GM19397 (cell line): ENCODE measurements around the gene ZNF236.
A peak's percentile ranks its signal among the peaks of the same experiment; 100 is the strongest.
"Not testable (repeated sequence)": the region's sequence is repeated elsewhere in the genome, so short reads cannot be mapped to it uniquely, and the experiment has no call there.

Experiments
- ATAC-seq: cut with Tn5 transposase; IDR thresholded peaks from one replicate; pipeline ENCODE4 v1.9.1; 2021; ENCODE audit warnings: mild to moderate bottlenecking, moderate library complexity; ENCODE audit not compliant: unreplicated experiment

The ZNF236 gene

DNA sequence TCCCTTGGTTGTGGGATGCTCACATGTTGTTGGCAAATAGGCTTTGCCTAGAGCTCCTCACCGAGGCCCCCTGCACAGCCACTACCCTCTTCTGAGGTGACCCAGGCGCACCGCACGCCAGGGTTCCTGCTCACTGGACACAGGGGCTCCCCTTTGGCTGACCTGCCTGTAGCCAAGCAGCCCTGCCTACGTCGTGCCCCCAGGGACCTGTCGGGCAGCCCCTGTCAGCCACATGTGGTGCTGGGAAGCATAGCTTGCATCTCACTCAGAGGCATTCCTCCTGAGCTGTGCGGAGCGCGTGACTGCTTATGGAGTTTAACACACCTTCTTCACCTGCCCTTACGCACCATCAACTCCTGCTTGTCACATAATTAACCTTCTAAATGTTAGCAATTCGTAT lies 116.3 kb downstream of the ZNF236 start:
- ATAC-seq, result no peak

DNA sequence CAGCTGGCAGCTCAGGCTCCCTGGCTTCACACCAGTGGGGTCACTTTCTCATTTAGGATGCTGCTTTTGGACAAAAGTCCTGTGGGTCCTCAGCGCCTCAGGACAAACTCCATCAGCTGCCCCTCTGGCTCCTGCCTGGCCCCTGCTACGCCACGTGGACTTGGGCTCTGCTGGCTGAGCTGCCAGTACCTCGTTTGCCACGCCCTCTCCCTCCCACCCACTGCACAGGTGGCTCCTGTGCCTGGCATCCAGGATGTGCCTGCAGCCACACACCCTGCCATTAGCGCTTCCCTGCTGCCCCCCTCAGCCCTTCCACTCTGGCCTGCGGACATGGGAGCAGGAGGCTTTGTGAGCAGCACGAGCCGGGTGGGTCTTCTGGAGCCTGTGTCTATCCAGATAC lies 118.9 kb downstream of the ZNF236 start:
- no peak for ATAC-seq

DNA sequence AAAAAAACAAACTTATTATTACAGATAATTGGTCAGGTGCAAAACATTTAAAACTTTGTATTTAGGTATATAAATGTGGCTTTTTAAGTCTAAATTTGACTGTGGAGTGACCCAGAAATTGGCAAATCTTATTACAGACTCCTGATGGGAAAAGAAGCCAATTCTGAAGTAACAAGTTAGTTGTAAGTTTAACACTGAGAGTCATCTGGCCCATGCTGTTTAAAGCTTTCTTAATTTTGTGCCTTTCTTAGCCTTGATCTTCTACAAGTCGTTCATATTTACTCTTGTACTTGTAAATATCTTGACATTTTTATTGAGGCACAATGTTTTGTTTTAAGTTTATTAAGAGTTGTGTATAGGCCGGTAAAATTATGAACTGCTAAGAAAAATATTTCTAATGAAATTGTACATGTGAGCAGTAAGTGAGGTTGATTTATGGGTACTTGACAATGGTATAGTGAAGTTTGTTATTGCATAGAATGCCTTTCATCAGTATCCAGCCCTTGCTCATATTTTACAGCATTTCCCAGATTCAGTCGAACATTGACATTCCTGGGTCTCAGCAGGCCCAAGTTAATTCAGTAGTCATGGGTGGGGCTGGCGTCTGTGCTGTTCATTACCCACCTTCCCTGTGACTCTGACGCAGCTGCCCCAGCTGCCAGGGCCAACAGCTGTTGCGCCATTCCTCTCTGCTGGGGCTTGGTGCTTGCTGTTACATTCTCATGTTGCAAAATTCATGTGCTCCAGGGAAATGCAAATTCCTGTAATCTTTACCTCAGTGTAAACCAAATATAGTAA lies 121.4 kb downstream of the ZNF236 start:
- ATAC-seq, result no peak

DNA sequence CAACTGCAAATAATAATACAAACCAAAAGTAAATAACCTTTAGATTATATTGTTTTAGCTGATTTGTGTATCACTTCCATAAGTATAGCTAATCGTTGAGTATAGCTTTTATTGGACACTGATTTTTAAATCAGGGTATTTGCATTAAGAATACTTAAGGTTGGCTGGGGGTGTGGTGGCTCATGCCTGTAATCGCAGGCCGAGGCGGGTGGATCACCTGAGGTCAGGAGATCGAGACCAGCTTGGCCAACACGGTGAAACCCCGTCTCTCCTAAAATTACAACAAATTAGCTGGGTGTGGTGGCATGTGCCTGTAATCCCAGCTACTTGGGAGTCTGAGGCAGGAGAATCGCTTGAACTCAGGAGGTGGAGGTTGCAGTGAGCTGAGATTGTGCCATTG lies 122.0 kb downstream of the ZNF236 start:
- not testable (repeated sequence) for ATAC-seq

DNA sequence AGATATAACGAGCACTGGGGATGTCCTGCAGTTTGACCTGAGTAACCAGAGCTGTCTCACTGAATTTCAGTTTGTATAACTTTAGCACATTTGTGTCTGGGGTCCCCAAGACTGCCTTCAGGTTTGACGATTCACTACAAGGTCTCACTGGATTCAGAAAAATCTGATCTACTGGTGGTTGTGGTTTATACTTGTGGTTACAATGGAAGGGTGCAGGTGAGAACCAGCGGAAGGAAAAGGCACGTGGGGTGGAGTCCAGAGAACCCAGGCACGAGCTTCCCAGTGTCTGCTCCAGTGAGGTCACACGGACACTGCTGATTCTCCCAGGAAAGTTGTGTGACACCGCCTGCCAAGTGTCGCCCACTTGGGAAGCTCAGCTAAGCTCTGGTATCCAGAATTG lies 126.0 kb downstream of the ZNF236 start:
- ATAC-seq, result no peak

DNA sequence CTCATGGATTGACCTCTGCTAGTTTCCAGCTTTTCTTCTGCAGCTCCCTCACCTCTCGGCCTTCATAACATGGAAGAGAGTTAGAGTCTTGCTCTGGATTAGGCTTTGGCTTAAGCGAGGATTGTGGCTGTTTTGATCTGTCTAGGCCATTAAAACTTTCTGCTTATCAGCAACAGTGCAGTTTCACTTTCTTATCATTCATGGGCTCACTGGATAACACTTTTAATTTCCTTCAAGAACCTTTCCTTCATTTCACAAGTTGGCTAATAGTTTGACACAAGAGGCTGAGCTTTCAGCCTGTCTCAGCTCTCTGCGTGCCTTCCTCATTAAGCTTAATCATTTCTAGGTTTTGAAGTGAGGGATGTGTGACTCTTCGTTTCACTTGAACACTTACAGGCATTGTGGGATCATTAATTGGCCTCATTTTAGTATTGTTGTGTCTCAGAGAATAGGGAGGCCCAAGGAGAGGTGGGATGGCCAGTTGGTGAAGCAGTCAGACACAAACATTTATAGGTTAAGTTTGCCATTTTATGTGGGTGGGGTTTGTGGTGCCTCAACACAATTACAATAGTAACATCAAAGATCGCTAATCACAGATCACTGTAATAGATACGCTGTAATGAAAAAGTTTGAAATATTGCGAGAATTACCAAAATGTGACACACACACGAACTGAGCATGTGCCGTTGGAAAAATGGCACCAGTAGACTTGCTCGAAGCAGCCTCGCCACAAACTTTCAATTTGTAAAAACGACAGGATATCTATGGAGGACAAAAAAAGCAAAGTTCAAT lies 129.3 kb downstream of the ZNF236 start:
- ATAC-seq, result no peak

DNA sequence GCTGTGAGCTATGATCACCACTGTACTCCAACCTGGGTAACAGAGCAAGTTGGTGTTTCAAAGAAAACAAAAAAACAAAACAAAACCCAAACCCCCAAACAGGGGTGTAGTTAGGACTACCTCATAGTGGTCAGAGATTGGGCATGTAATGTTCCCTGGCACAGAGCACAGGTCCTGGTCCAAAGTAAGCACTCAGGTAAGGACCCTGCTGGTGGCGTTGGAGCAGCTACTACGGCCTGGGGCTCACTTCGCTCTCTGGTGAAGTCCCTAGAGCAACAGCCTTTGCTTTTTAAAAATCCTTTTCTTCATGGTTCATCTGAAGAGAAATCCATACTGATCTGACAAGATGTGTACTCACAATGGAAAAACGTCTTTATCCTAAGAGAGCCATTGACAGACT lies 130.4 kb downstream of the ZNF236 start:
- ATAC-seq, result no peak

DNA sequence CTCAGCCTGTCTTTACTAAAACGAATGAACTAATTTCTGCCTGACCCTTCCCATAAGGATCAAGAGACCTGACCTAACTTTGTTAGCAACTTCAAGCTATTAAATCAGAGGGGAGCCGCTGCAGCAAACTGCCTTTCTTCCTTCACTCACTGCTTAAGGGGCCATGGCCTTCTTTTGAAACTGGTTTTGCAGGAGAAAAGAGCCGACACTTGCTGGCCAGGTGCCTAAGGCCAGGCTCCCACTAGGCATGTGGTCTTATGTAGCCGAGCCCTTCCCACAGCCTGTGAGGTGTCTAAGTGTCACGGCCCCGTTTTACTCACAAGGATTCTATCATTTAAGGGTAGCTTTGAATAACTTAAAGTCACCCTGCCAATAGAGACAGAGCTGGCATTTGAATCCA lies 130.8 kb downstream of the ZNF236 start:
- no peak for ATAC-seq

DNA sequence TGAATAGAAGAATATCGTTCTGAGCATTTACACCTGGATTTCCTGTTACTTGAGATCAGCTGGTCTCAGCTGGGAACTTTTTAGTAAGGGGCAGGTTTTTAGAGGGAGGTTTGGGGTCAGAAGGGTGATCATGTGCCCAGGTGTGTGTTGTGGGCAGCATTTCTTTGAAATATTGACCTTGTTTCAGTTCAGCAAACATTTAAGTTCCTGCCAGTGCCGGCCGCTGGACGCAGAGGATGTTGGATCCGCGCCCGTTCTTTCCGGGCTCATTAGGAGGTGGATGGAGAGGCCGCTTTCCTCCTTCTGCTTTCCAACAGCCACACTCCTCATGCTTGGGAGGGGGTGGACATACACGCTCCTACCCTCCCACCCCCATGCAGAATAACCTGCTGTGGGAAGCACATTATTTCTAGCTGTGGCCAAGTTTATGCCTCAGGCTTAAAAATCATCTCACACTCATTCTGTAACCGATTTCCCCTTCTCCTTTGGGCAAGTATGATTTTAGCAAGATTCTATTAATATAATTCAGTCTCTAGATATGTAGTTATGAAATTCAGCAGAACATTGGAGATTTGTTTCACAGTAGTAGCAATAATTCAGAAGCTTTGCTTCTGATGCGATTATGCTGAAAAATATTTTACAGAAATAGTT lies 131.4 kb downstream of the ZNF236 start:
- no peak for ATAC-seq

DNA sequence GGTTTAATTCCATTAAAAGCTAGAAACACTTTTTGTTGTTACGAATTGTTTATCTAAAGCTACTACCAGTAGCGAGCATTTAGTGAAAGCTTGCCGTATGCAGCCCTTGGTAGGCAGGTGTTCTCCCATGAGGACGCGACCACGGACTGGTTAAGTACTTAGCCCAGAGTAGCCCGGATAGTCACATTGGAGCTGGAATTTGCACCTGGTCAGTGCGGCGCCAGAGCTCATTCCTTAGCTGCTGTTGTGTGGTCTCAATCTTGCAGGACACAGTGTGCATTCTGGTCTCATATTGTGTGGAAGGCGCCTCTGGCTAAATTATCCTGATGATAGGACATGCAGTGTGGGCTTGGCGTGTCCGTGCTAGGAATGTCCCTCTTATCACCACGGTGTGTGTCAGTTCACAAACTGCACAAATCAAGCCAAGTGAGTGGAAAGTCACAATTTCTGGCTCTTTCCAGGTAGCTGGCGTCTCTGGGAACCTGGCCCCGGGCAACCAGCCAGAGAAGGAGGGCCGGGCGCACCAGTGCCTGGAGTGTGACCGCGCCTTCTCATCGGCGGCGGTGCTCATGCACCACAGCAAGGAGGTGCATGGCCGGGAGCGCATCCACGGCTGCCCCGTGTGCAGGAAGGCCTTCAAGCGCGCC lies 133.3 kb downstream of the ZNF236 start:
- ATAC-seq, result no peak

DNA sequence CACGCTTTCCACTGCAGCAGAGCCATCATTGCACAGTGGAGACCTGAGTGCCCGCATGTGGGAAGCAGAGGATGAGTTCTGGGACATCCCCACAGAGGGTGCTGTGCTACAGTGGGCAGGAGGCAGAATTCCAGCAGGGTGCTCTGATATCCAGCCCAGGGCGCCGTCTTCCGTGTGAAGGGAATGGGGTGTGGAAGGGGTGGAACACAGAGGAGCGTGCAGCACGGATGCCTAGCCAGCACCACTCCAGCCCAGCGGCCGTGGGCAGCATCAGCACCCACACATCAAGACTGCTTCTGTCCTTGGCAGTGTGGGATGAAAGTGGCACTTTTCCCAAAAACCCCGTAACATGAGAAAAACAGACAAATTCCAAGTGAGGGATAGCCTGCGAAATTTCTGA lies 134.3 kb downstream of the ZNF236 start:
- ATAC-seq, result no peak

DNA sequence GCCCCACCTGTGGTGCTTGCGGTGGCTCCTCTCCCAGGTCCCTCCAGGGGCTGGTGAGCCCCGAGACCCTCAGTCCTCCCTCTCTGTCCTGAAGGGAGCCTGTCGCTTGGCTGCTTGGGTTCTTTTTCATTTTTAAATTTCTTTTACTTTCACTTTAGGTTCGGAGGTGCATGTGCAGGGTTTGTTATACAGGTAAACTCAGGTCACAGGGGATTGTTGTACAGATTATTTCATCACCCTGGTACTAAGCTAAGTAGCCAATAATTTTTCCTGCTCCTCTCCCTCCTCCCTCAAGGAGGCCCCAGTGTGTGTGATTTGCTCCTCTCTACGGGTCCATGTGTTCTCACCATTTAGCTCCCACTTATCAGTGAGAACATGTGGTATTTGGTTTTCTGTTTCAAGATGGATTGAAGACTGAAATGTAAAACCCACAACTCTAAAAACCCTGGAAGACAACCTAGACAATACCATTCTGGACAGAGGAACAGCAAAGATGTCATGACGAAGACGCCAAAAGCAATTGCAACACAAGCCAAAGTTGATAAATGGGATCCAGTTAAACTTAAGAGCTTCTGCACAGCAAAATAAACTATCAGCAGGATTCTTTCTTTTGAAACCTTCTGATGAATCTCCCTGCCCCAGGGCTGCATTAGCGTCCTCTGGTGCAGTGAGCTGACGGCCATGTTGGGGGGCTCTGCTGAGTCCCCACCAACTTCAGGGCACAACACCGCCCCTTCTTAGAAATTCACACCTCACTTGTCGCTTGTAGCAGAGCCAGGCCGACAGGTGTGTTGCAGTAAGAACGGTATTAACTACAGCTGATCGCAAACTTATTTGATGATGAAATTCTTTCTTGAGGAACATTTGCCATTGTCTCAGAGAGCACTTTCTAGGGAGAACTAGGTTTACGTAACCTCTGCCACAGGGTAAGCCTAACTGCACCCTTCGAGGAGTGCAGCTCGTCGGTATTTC lies 135.3 kb downstream of the ZNF236 start:
- no peak for ATAC-seq

DNA sequence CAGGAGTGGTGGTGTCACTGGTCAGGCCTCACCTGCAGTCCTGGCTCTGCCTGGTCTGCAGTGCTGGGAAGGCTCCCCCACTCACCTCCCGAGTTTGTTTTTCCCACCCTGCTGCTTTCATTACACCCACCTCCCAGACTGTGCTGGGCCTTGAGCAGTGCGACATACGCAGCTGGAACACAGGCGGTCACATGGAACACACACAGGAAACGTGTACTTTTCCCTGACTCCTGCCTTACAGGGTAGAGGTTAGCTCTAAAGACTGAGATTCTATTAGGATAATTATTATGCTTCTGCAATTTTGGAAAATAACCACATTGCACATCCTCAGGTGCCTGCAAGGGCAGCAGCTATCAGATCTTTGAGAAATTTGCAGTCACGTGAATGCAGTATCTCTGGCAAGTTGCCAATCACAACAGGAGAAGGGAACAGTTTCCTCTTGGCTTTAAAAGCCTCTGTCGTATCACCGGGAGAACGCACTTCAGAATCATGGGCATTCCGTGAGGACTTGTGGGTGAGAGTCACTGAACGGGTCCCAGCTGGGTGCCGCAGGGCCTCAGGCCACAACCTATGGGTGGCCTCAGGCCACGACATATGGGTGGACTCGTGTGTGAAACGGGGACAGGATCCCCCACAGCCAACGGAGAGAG lies 136.5 kb downstream of the ZNF236 start:
- ATAC-seq, result no peak

DNA sequence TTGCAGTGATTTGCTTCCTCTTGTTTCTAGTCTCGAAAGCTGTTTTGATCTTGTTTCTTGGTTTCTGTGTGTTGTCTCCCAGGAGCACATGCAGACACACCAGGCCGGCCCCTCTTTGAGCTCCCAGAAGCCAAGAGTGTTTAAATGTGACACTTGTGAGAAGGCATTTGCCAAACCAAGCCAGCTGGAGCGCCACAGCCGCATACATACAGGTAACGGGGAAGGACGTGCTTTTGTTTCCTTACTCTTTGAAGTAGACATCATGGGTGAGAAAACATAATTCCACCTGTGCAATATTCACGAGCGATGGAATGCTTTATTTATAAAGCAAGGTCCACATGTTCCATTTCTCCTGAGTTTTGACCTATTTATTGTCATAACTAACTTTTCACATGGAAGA lies 137.2 kb downstream of the ZNF236 start:
- no peak for ATAC-seq

DNA sequence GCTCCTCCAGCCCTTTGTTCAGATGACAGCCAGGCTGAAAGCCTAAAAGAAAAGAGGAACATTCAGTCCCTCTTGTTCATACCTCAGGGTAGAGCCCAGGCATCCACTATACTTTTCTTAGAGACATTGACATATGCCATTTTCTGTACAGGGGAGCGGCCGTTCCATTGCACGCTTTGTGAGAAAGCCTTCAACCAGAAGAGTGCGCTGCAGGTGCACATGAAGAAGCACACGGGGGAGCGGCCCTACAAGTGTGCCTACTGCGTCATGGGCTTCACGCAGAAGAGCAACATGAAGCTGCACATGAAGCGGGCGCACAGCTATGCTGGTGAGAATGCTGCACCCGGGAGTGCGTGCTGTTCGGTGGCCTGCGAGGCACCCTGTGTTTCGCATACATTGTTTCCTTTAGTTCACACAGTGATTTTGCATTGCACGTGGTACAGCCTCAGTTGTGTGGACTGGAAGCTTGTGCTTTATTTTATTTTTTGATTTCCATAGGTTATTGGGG lies 138.2 kb downstream of the ZNF236 start:
- ATAC-seq, result no peak

DNA sequence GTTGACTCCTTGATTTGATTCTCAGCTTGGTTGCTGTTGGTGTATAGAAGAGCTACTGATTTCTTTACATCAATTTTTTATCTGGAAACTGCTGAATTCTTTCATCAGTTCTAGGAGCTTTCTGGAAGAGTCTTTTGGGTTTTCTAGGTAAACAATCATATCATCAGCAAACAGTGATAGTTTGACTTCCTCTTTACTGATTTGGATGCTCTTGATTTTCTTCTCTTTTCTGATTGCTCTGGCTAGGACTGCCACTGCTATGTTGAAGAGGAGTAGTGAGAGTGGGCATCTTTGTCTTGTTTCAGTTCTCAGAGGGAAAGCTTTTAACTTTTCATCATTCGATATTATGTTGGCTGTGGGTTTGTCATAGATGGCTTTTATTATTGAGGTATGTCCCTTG lies 140.5 kb downstream of the ZNF236 start:
- ATAC-seq, result no peak

DNA sequence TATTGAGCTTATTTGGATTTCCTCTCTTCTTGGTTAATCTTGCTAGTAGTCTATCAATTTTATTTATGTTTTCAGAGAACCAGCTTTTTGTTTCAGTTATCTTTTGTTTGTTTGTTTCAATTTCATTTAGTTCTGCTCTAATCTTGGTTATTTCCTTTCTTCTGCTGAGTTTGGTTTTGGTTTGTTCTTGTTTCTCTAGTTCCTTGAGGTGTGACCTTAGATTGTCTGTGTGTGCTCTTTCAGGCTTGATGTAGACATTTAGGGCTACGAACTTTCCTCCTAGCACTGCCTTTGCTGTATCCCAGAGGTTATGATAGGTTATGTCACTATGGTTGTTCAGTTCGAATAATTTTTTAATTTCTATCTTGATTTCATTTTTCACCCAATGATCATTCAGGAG lies 141.6 kb downstream of the ZNF236 start:
- ATAC-seq, result peak; percentile 38

DNA sequence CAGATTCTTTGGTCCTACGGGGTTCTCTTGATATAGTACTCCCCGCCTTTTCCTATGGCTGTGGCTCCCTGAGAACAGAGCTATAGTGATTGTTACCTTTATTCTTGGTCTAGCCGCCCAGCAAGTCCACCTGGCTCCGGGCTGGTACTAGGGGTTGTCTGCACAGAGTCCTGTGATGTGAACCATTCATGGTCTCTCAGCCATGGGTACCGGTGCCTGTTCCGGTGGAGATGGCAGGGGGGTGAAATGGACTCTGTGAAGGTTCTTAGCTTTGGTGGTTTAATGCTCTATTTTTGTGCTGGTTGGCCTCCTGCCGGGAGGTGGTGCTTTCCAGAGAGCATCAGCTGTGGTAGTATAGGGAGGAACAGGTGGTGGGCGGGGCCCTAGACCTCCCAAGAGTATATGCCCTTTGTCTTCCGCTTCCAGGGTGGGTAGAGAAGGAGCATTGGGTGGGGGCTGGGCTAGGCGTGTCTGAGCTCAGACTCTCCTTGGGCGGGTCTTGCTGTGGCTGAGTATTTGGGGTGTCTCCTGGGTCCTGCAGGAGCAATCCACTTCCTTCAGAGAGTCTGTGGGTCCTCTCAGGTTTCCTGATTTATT lies 143.3 kb downstream of the ZNF236 start:
- ATAC-seq, result peak; percentile 72

DNA sequence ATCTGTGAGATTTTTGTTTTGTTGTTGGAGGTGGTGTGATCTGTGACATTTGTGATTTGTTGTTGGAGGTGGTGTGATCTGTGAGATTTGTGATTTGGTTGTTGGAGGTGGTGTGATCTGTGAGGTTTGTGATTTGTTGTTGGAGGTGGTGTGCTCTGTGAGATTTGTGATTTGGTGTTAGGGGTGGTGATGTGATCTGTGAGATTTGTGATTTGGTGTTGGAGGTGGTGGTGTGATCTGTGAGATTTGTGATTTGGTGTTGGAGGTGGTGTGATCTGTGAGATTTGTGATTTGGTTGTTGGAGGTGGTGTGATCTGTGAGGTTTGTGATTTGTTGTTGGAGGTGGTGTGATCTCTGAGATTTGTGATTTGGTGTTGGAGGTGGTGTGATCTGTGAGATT lies 144.9 kb downstream of the ZNF236 start:
- not testable (repeated sequence) for ATAC-seq
